Spleen (tissue), 7 donors: Measurements from ENCODE around the gene UBE2U.

Experiments
- CTCF ChIP-seq, 11 experiments: fragments of 200-600 bp in 7 of 11; fragments of 450-650 bp in 4 of 11; sonication (generic) in 4 of 11; IDR thresholded peaks in 8 of 11; conservative IDR thresholded peaks in 3 of 11; 1 replicate in 7 of 11; 2 replicates in 4 of 11; pipeline versions ENCODE4 v1.4.0 to v1.8.0; 2016 to 2021; ENCODE audit warnings: antibody characterized with exemption in 11 of 11, inconsistent platforms in 4 of 11, mild to moderate bottlenecking in 1 of 11
- POLR2A ChIP-seq, 3 donors: fragments of 450-650 bp; IDR thresholded peaks; one replicate each; pipeline ENCODE4 v1.5.1; 2017; ENCODE audit warnings: antibody characterized with exemption in 3 of 3, mild to moderate bottlenecking in 1 of 3
- POLR2AphosphoS5 ChIP-seq, 3 donors: sonication (generic); formaldehyde crosslinking; IDR thresholded peaks; one replicate each; pipeline ENCODE4 v1.5.1; 2017; ENCODE audit warnings: antibody characterized with exemption in 3 of 3
- donor health status: DM: no; HTN: no; CAD: no; lungs with moderate emphysema.
- donor health status: DM: no; HTN: no; CAD: no.
- donor health status: DM: no; HTN: no; CAD: no.

GRCh38 chr1:64162151-64162550, 41.3 kb upstream of the UBE2U start:
- TF ChIP-seq CTCF (IDR thresholded peaks at IDR 0.05 in 8 of 11, conservative IDR thresholded peaks at IDR 0.05 in 3 of 11) (no peak), POLR2A (IDR thresholded peaks at IDR 0.05) (no peak), POLR2AphosphoS5 (IDR thresholded peaks at IDR 0.05) (no peak)
